ENCODE measurements around the gene EEFSEC. TPM values are rescaled to one million over a fixed set of nuclear protein-coding genes. Genes with fewer than 3 reads are reported as not detected.

EEFSEC gene
- total RNA-seq, 1 donor from 2014 or later = 23.4 TPM

- TF ChIP-seq, protein P1, sequence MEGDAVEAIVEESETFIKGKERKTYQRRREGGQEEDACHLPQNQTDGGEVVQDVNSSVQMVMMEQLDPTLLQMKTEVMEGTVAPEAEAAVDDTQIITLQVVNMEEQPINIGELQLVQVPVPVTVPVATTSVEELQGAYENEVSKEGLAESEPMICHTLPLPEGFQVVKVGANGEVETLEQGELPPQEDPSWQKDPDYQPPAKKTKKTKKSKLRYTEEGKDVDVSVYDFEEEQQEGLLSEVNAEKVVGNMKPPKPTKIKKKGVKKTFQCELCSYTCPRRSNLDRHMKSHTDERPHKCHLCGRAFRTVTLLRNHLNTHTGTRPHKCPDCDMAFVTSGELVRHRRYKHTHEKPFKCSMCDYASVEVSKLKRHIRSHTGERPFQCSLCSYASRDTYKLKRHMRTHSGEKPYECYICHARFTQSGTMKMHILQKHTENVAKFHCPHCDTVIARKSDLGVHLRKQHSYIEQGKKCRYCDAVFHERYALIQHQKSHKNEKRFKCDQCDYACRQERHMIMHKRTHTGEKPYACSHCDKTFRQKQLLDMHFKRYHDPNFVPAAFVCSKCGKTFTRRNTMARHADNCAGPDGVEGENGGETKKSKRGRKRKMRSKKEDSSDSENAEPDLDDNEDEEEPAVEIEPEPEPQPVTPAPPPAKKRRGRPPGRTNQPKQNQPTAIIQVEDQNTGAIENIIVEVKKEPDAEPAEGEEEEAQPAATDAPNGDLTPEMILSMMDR (conservative IDR thresholded peaks at IDR 0.05) = no peak
- H3K4me1 Mint-ChIP-seq = no peaks in the 10 kb centered on the region
- H3K9me3 Mint-ChIP-seq = peaks cover 3% of the 10 kb centered on the region
- no peaks in the 10 kb centered on the region for H3K27me3 Mint-ChIP-seq (ENCODE audit: low read depth)
- no peaks in the 10 kb centered on the region for H3K36me3 Mint-ChIP-seq (ENCODE audit: low read depth)
- no peak for DNase-seq (ENCODE audit: low read depth, low spot score)
- no peak overlapping the region for H3K4me3 Mint-ChIP-seq
- H3K27ac Mint-ChIP-seq (ENCODE audit: unreplicated experiment) = no peak overlapping the region
These were observed 143.4 kb downstream of the EEFSEC start for GRCh38 chr3:128296469-128297251.

- no peak overlapping the region for H3K27ac Mint-ChIP-seq (ENCODE audit: unreplicated experiment)
- TF ChIP-seq, protein P1 (conservative IDR thresholded peaks at IDR 0.05) = no peak
- H3K36me3 Mint-ChIP-seq (ENCODE audit: low read depth) = no peaks in the 10 kb centered on the region
These were observed 144.3 kb downstream of the EEFSEC start for GRCh38 chr3:128297401-128298138.

DNA sequence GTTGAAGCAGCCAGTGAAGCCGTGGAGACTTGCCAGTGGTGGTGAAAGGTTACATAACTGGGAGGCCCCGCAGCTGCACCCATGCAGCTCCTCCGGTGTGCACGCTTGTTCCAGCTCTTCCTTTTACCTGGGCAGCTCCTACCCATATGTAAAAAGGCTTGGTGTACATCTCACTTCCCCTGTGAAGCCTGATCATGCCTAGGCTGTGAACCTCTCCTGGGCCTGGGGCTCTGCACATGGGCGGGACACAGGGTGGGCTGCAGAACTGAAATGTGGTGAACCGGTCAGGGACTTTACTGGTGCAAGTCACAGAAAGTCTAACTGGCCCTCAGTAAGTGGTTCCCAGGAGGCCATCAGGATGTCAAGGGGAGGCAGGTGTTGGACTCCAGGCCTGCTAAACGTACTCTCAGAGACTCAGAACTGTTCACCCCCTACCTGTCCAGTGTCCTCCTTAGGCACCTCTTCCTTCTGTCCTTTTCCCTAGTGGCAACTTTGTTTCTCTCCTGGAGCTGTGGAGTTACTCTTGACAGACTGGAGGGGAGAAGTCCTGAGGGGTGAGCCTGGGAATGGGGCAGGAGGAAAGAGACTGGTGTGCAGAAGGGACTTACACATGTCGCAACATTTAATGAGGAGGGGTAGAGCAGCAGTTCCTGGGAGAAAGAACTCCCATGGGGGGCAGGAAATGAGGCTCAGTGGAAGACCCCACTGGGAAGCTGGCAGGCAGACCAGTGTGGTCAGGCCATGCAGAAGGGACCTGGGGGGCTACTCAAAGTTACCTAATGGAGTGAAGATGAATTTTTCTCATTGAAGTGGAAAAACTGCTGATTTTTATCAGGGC lies 148.1 kb downstream of the EEFSEC start:
- Mint-ChIP-seq H3K27ac (ENCODE audit: unreplicated experiment) (no peak overlapping the region), H3K4me3 (no peak overlapping the region), H3K27me3 (ENCODE audit: low read depth) (no peaks in the 10 kb centered on the region), H3K36me3 (ENCODE audit: low read depth) (no peaks in the 10 kb centered on the region), H3K4me1 (no peaks in the 10 kb centered on the region), H3K9me3 (peaks cover 3% of the 10 kb centered on the region)
- TF ChIP-seq, protein P1 (conservative IDR thresholded peaks at IDR 0.05) = no peak
- no peak for DNase-seq (ENCODE audit: low read depth, low spot score)

More at GRCh38 chr3:128297401-128298138, 144.3 kb downstream of the EEFSEC start:
- no peak overlapping the region for H3K4me3 Mint-ChIP-seq
- no peaks in the 10 kb centered on the region for H3K27me3 Mint-ChIP-seq (ENCODE audit: low read depth)
- H3K4me1 Mint-ChIP-seq = no peaks in the 10 kb centered on the region
- DNase-seq (ENCODE audit: low read depth, low spot score) = no peak
- H3K9me3 Mint-ChIP-seq = peaks cover 3% of the 10 kb centered on the region

DNA sequence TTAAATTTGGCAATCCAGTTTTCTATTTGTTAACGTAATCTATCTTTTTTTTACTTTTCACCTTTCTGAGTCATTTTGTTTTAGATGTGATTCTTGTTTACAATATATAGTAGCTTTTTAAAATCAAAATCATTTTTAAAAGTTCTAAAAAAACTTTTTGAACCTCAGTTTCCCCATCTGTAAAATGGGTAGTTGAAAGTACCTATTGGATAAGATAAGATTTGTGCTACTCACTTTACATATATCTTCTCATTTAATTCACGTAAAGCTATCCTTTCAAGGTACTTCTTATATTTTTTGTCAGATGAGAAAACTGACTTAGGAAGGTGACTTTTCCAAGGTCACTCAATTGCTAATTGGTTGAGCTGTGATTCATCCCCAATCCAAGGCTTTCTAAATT lies 153.2 kb downstream of the EEFSEC start:
- no peak overlapping the region for H3K4me3 Mint-ChIP-seq
- DNase-seq (ENCODE audit: low read depth, low spot score) = no peak
- no peaks in the 10 kb centered on the region for H3K27me3 Mint-ChIP-seq (ENCODE audit: low read depth)
- no peak overlapping the region for H3K27ac Mint-ChIP-seq (ENCODE audit: unreplicated experiment)
- TF ChIP-seq, protein P1 (conservative IDR thresholded peaks at IDR 0.05) = no peak
- no peaks in the 10 kb centered on the region for H3K36me3 Mint-ChIP-seq (ENCODE audit: low read depth)
- H3K4me1 Mint-ChIP-seq = peaks cover under 1% of the 10 kb centered on the region
- H3K9me3 Mint-ChIP-seq = no peaks in the 10 kb centered on the region

DNA sequence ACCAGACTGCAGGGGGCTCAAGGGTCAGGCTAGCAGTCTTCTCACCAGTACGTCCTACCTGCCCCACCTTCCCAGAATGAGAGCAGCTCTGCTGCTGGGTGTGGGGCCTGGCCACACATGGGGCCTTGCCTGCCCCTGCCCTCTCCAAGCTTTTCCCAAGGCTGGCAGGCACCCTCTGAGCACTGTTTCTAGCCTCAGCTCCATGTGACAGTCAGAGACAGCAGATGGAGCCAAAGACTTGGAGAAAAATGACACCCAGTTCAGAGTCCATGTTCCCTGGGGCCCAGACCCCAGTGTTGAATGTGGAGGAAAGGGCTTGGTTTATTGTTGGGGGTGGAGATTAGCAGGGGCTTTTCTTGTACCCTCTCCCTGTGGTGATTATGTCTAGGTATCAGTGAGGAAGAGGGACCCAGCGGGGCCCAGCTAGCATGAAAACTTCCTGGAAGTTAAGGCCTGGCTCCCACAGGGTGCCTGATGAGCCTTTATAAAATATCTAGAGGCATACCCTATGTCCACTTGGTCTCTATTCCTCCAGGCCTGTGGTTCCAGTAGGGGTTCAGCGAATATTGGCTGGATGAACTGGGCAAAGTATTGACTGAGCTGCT lies 153.8 kb downstream of the EEFSEC start:
- H3K36me3 Mint-ChIP-seq (ENCODE audit: low read depth) = no peaks in the 10 kb centered on the region
- no peaks in the 10 kb centered on the region for H3K9me3 Mint-ChIP-seq
- H3K27ac Mint-ChIP-seq (ENCODE audit: unreplicated experiment) = no peak overlapping the region
- no peak overlapping the region for H3K4me3 Mint-ChIP-seq
- TF ChIP-seq, protein P1 (conservative IDR thresholded peaks at IDR 0.05) = no peak
- H3K4me1 Mint-ChIP-seq = peaks cover 4% of the 10 kb centered on the region
- DNase-seq (ENCODE audit: low read depth, low spot score) = no peak
- H3K27me3 Mint-ChIP-seq (ENCODE audit: low read depth) = no peaks in the 10 kb centered on the region
